Erythroblast (primary cell): Measurements from ENCODE around the gene TBCD.

Experiments used
- GATA1 ChIP-seq: IDR thresholded peaks from 2 replicates; pipeline ENCODE4 v1.6.1; 2011; ENCODE audit warnings: low read depth, mild to moderate bottlenecking, control low read depth, low read length, moderate library complexity
- POLR2A ChIP-seq: IDR thresholded peaks from 2 replicates; pipeline ENCODE4 v1.6.1; 2011; ENCODE audit warnings: mild to moderate bottlenecking, low read length

- no peak for TF ChIP-seq POLR2A
- no peak for TF ChIP-seq GATA1
Observed at GRCh38 chr17:82924214-82924613, 172.3 kb downstream of the TBCD start.
